HFFc6 (cell line): ENCODE results near the gene ANAPC2. TPM values are rescaled to one million over a fixed set of nuclear protein-coding genes. Genes with fewer than 3 reads are reported as not detected.

ENCODE experiments used
- DNase-seq: peaks from one replicate; pipeline ENCODE4 v3.0.0-alpha.2; 2018
- H3K27ac Mint-ChIP-seq: 2 replicates; pipeline ENCODE4 v1.8.0; 2020; ENCODE audit warnings: mild to moderate bottlenecking, mixed read lengths
- H3K27me3 Mint-ChIP-seq: 2 replicates; pipeline ENCODE4 v1.8.0; 2021; ENCODE audit warnings: mild to moderate bottlenecking, moderate library complexity, mixed read lengths; ENCODE audit not compliant: insufficient read depth
- H3K36me3 Mint-ChIP-seq: 2 replicates; pipeline ENCODE4 v1.8.0; 2021; ENCODE audit warnings: low read depth, mixed read lengths
- H3K4me1 Mint-ChIP-seq: 2 replicates; pipeline ENCODE4 v1.8.0; 2020; ENCODE audit warnings: low read depth, mixed read lengths
- H3K4me3 Mint-ChIP-seq: 2 replicates; pipeline ENCODE4 v1.8.0; 2020; ENCODE audit warnings: mild to moderate bottlenecking, moderate library complexity, mixed read lengths
- H3K9me3 Mint-ChIP-seq: 2 replicates; pipeline ENCODE4 v1.8.0; 2020; ENCODE audit warnings: mild to moderate bottlenecking, mixed read lengths
- long read RNA-seq: library from polyadenylated mRNA; unstranded; transcript quantifications from one replicate; pipeline ENCODE4 v2.0.0, GENCODE V29; 2019
- total RNA-seq, 6 experiments: library from RNA; stranded (reverse); fragmentation: NEBNext Ultra II Directional; extraction: Animal tissue kit (Norgen Biotek cat#: 25700); gene quantifications; 2 replicates in 1 of 6; 3 replicates in 5 of 6; pipeline ENCODE4 v1.2.3, GENCODE V29; 2021
- TF ChIP-seq, protein P1 (sequence below): fragments of 200-600 bp; sonication (generic); IDR thresholded peaks from 2 replicates; pipeline ENCODE4 v1.5.0; 2021; ENCODE audit warnings: antibody characterized with exemption, mild to moderate bottlenecking

The ANAPC2 gene, protein sequence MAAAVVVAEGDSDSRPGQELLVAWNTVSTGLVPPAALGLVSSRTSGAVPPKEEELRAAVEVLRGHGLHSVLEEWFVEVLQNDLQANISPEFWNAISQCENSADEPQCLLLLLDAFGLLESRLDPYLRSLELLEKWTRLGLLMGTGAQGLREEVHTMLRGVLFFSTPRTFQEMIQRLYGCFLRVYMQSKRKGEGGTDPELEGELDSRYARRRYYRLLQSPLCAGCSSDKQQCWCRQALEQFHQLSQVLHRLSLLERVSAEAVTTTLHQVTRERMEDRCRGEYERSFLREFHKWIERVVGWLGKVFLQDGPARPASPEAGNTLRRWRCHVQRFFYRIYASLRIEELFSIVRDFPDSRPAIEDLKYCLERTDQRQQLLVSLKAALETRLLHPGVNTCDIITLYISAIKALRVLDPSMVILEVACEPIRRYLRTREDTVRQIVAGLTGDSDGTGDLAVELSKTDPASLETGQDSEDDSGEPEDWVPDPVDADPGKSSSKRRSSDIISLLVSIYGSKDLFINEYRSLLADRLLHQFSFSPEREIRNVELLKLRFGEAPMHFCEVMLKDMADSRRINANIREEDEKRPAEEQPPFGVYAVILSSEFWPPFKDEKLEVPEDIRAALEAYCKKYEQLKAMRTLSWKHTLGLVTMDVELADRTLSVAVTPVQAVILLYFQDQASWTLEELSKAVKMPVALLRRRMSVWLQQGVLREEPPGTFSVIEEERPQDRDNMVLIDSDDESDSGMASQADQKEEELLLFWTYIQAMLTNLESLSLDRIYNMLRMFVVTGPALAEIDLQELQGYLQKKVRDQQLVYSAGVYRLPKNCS
- total RNA-seq: 10 to 100 TPM; 34.8 to 41.5 (median 37.4) TPM
- long read RNA-seq: 0 reads

DNA sequence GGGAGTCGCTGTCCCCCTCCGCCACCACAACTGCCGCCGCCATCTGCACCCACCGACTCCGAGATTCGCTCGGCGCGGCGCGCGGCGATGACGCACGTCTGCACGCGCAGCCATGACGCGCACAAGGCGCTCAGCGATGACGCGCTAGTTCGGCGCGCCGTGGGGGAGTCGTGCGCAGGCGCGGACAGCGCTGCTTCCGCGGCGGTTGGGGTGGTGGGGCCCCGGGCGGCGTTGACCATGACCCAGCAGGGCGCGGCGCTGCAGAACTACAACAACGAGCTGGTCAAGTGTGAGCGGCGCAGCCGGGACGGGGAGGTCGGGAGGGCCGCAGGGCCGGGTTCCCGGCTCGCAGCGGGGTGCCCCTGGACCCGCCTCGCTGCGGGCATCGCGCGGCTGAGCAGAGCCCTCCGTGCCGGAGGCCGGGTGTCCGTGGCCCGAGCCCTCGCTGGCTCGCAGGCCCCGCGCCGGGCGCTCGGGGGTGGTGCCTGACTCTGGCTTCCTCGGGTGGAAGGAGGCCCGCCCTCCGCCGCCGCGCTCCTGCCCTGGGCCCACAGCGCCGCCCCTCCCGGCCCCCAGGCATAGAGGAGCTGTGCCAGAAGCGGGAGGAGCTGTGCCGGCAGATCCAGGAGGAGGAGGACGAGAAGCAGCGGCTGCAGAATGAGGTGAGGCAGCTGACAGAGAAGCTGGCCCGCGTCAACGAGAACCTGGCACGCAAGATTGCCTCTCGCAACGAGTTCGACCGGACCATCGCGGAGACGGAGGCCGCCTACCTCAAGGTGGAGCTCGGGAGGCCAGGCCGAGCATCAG is at the start of gene ANAPC2, which contains the start of gene SSNA1:
ANAPC2 (minus strand) TSS at position 71 of the 807 bp plus-strand sequence; CDS start at position 43, 28 bp downstream.
SSNA1 (plus strand) TSS at position 187 of the 807 bp plus-strand sequence; CDS start at position 238, 51 bp downstream.
- peak; percentile 91 for DNase-seq

DNA sequence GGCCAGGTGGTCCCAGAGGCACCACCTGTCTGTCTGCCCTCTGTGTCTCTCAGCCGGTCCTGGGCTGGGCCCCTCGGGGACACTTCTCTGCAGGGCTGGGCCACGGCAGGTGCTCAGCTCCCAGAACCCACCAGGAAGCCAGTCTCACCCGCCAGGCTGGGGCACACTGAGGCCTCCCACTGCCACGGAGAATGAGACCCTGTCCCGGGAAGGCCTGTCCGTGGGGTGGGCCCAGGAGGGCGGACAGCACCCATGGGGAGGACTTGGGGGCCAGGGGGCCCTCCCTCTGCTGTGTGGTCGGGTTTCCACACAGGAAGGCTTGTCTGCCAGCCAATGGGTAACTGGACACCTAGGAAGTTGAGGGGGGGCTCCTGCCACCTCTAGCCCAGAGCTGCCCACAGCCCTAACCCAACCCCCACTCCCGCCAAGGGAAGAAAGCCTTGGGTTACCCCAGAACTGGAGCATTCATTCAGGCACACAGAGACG is 48.6 kb upstream of the ANAPC2 start:
- H3K36me3 Mint-ChIP-seq: peaks cover 2% of the 10 kb centered on the region
- peaks cover 7% of the 10 kb centered on the region for H3K4me1 Mint-ChIP-seq
- peaks cover 7% of the 10 kb centered on the region for H3K9me3 Mint-ChIP-seq
- H3K4me3 Mint-ChIP-seq: no peak overlapping the region
- TF ChIP-seq, protein P1, sequence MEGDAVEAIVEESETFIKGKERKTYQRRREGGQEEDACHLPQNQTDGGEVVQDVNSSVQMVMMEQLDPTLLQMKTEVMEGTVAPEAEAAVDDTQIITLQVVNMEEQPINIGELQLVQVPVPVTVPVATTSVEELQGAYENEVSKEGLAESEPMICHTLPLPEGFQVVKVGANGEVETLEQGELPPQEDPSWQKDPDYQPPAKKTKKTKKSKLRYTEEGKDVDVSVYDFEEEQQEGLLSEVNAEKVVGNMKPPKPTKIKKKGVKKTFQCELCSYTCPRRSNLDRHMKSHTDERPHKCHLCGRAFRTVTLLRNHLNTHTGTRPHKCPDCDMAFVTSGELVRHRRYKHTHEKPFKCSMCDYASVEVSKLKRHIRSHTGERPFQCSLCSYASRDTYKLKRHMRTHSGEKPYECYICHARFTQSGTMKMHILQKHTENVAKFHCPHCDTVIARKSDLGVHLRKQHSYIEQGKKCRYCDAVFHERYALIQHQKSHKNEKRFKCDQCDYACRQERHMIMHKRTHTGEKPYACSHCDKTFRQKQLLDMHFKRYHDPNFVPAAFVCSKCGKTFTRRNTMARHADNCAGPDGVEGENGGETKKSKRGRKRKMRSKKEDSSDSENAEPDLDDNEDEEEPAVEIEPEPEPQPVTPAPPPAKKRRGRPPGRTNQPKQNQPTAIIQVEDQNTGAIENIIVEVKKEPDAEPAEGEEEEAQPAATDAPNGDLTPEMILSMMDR: no peak
- DNase-seq: no peak
- peaks cover 6% of the 10 kb centered on the region for H3K27me3 Mint-ChIP-seq
- no peak overlapping the region for H3K27ac Mint-ChIP-seq

More for the DNA sequence above, at the start of gene ANAPC2, which contains the start of gene SSNA1:
- H3K27me3 Mint-ChIP-seq: peaks cover 3% of the 10 kb centered on the region
- TF ChIP-seq, protein P1: peak; percentile 65
- H3K4me1 Mint-ChIP-seq: peaks cover 32% of the 10 kb centered on the region
- H3K9me3 Mint-ChIP-seq: no peaks in the 10 kb centered on the region
- peak within 1 kb of the TSS; percentile 97 for H3K4me3 Mint-ChIP-seq
- H3K36me3 Mint-ChIP-seq: no peaks in the 10 kb centered on the region; the same call in none of the 2 replicates
- H3K27ac Mint-ChIP-seq: peak within 1 kb of the TSS; percentile 94

DNA sequence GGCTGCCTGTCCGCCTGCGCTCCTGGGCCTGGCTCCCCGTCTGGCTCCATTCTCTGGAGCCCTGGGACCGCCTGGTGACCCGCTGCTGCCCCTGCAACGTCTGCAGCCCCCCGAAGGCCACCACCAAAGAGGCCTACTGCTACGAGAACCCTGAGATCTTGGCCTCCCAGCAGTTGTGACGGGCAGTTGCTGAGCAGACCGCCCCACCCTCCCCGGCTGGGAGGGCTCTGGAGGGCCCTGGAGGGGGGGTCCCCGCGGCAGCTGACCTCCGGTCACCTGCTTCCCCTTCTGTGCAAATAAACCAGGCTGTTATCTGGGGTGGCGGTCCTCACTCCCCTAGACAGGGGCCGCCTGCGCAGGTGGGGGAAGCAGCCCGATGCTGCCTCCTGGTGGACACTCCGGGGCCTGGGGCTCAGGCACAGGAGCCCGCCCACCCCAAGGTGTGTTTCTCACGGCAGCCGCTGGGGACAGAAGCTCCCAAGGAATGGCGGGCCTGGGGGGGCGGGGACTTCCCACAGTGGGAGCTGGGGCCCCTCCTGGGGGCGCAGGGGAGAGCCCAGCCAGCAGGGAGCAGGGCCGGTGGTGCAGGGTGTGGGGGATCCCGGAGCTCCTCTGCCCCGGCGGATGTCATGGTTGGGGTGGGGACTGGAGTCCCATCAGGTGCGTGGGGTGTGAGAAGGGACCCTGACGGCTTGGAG is 48.0 kb upstream of the ANAPC2 start:
- Mint-ChIP-seq H3K27me3 (peaks cover 3% of the 10 kb centered on the region), H3K27ac (no peak overlapping the region), H3K9me3 (peaks cover 5% of the 10 kb centered on the region), H3K36me3 (no peaks in the 10 kb centered on the region; the same call in 1 of the 2 replicates), H3K4me1 (peaks cover 7% of the 10 kb centered on the region), H3K4me3 (no peak overlapping the region)
- TF ChIP-seq, protein P1: peak; percentile 100
- peak; percentile 61 for DNase-seq

DNA sequence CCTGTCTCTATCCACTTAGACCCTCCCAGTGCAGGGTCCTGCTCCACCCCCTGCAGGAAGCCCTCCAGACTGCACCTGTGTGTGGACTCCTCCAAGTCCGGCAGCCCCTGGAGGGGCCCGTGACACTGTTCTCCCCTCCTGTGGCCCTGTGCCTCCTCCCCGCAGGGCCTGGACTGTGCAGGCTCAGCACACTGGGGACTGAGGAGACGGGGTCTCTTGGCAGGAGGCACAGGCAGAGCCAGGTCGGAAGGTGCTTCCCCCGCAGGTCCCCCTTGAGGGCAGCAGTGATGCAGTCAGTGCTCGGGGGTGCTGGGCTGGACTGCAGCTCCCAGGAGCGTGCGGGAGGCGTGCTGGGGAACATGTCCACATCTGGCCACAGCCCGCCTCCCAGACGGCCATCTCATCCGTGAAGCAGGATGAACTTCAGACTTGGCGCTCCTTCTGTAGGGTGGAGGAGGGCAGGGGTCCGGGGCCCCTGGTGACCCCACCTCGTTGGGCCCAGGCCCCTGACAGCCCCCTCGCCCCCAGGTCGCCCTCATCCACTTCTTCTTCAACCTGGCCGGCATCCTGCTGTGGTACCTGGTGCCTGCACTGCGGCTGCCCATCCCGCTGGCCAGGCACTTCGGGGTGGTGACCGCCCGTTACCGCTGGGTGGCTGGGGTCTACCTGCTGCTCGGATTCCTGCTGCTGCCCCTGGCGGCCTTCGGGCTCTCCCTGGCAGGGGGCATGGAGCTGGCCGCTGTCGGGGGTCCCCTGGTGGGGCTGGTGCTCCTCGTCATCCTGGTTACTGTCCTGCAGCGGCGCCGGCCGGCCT is 47.3 kb upstream of the ANAPC2 start:
- Mint-ChIP-seq H3K9me3 (no peaks in the 10 kb centered on the region), H3K27me3 (no peaks in the 10 kb centered on the region; the same call in 1 of the 2 replicates), H3K27ac (no peak overlapping the region), H3K4me1 (peaks cover 7% of the 10 kb centered on the region), H3K36me3 (no peaks in the 10 kb centered on the region), H3K4me3 (no peak overlapping the region)
- TF ChIP-seq, protein P1: no peak
- DNase-seq: no peak
